ENCODE data around the gene SLC6A1.

DNA sequence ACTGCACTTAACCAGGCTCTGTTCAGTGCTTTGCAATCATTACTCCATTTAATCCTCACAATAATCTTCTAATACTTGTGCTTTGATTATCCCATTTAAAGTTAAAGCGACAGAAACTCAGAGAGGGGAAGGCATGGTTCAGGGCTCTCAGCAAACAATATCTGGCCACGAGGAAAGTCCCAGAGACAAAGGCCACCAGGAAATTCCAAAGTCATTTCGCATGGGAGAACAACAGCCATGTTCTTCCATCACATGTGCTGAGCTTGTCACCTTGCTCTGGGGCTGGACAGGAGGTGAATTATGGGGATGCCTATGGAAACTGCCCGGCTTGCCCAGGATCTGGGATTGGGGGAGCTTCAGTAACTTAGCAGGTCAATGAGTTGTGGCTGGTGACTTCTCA, 95.5 kb downstream of the SLC6A1 start:
- TF ChIP-seq RAD21 (IDR thresholded peaks at IDR 0.05; ENCODE audit: low read depth) (no peak), YY1 (IDR thresholded peaks at IDR 0.05; ENCODE audit: extremely low read depth, insufficient replicate concordance, low read depth, low read length) (no peak), POLR2AphosphoS5 (IDR thresholded peaks at IDR 0.05; ENCODE audit: low read depth, low read length) (no peak), FOSL1 (IDR thresholded peaks at IDR 0.05; ENCODE audit: low read depth) (no peak), ZFX (IDR thresholded peaks at IDR 0.05) (no peak), EZH2 (IDR thresholded peaks at IDR 0.05) (no peak)
- TF ChIP-seq, protein P1, sequence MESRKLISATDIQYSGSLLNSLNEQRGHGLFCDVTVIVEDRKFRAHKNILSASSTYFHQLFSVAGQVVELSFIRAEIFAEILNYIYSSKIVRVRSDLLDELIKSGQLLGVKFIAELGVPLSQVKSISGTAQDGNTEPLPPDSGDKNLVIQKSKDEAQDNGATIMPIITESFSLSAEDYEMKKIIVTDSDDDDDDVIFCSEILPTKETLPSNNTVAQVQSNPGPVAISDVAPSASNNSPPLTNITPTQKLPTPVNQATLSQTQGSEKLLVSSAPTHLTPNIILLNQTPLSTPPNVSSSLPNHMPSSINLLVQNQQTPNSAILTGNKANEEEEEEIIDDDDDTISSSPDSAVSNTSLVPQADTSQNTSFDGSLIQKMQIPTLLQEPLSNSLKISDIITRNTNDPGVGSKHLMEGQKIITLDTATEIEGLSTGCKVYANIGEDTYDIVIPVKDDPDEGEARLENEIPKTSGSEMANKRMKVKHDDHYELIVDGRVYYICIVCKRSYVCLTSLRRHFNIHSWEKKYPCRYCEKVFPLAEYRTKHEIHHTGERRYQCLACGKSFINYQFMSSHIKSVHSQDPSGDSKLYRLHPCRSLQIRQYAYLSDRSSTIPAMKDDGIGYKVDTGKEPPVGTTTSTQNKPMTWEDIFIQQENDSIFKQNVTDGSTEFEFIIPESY (IDR thresholded peaks at IDR 0.05; ENCODE audit: extremely low read depth, insufficient replicate concordance, low read length): no peak
- TF ChIP-seq, protein P2, sequence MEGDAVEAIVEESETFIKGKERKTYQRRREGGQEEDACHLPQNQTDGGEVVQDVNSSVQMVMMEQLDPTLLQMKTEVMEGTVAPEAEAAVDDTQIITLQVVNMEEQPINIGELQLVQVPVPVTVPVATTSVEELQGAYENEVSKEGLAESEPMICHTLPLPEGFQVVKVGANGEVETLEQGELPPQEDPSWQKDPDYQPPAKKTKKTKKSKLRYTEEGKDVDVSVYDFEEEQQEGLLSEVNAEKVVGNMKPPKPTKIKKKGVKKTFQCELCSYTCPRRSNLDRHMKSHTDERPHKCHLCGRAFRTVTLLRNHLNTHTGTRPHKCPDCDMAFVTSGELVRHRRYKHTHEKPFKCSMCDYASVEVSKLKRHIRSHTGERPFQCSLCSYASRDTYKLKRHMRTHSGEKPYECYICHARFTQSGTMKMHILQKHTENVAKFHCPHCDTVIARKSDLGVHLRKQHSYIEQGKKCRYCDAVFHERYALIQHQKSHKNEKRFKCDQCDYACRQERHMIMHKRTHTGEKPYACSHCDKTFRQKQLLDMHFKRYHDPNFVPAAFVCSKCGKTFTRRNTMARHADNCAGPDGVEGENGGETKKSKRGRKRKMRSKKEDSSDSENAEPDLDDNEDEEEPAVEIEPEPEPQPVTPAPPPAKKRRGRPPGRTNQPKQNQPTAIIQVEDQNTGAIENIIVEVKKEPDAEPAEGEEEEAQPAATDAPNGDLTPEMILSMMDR (IDR thresholded peaks at IDR 0.05 in 2 of 3, conservative IDR thresholded peaks at IDR 0.05 in 1 of 3; ENCODE audit: borderline replicate concordance in 1 of 3, insufficient read depth in 1 of 3, low read depth in 2 of 3, low read length in 2 of 3): no peak

All from HCT116 (cell line).